HepG2 (cell line): Measurements from ENCODE around the gene PPP1R12B. TPM values are rescaled to one million over a fixed set of nuclear protein-coding genes. Genes with fewer than 3 reads are reported as not detected.

Experiments used
- GABPA ChIP-seq, 2 experiments: IDR thresholded peaks; 2 replicates each; pipeline ENCODE4 v1.6.1; 2011 to 2016; ENCODE audit warnings: low read depth in 2 of 2, low read length in 1 of 2, missing biosample characterization in 1 of 2, missing genetic modification characterization in 1 of 2
- HES4 ChIP-seq: sonication (generic); formaldehyde crosslinking; IDR thresholded peaks from 2 replicates; pipeline ENCODE4 v1.9.0; 2021; ENCODE audit warnings: mild to moderate bottlenecking, missing genetic modification reagents, borderline replicate concordance
- NR2F1 ChIP-seq, 2 experiments: fragments of 450-650 bp in 1 of 2; formaldehyde crosslinking in 1 of 2; IDR thresholded peaks; 2 replicates each; pipeline versions ENCODE4 v1.5.0 to v1.6.1; 2016 to 2020; ENCODE audit warnings: mild to moderate bottlenecking in 1 of 2, missing compliant biosample characterization in 1 of 2, missing genetic modification reagents in 1 of 2, moderate library complexity in 1 of 2
- ZNF569 ChIP-seq: sonication (generic); formaldehyde crosslinking; IDR thresholded peaks from 2 replicates; pipeline ENCODE4 v1.5.0; 2020; ENCODE audit warnings: mild to moderate bottlenecking, missing genetic modification reagents, moderate library complexity, borderline replicate concordance
- ZUFSP ChIP-seq: sonication (generic); formaldehyde crosslinking; IDR thresholded peaks from 2 replicates; pipeline ENCODE4 v1.9.0; 2021; ENCODE audit warnings: missing genetic modification reagents, mild to moderate bottlenecking, borderline replicate concordance
- polyA plus RNA-seq, 8 experiments: library from polyadenylated mRNA; depleted of rRNA in 3 of 8; stranded (reverse) in 7 of 8; unstranded in 1 of 8; fragments of >200 nt; fragmentation: Illumina TruSeq in 4 of 8; extraction: Trizol in 4 of 8; gene quantifications; 2 replicates each; pipeline versions ENCODE4 v1.2.1 to v1.2.3, GENCODE V29; 2011 to 2016; ENCODE audit warnings: low read depth in 4 of 8, missing spikeins in 1 of 8, mixed read lengths in 1 of 8; ENCODE audit not compliant: insufficient read depth in 1 of 8
- total RNA-seq, 5 experiments: library from RNA; depleted of rRNA; stranded (reverse); fragments of >200 nt; fragmentation: Illumina TruSeq; extraction: Trizol; gene quantifications; 2 replicates each; pipeline ENCODE4 v1.2.3, GENCODE V29; 2016; ENCODE audit warnings: low read depth in 1 of 5
- TF ChIP-seq, protein P1 (sequence below): sonication (generic); formaldehyde crosslinking; IDR thresholded peaks from 2 replicates; pipeline ENCODE4 v1.5.1; 2020; ENCODE audit warnings: missing genetic modification reagents, mild to moderate bottlenecking, borderline replicate concordance
- TF ChIP-seq, protein P2 (sequence below): sonication (generic); formaldehyde crosslinking; IDR thresholded peaks from 2 replicates; pipeline ENCODE4 v1.4.0; 2020; ENCODE audit warnings: missing genetic modification reagents

The PPP1R12B gene
- total and polyA plus RNA-seq, 2 of the 13 experiments (the other 11 are each of a cell fraction or from before 2014, with no cell fraction given) = 12.0 to 13.6 TPM

DNA sequence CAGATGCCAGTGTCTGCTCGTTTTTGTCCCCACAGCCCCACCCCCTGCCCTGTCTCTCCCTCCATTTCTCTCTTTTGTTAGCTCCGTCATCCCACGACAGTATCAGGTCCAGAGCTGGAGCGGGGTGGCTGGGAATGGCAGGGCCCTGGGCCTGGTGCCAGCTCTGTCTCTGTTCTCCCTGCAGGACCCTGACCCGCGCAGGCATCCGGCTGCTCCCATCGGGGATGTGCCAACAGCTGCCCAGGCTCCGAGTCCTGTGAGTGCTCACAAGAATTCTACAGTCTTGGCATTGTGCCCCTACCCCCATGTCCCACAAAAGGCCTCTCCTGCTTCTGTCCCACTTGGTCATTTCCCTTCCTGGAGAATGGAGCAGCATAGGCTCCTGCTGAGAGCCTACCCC lies 44.1 kb upstream of the PPP1R12B start (continued):
- TF ChIP-seq, protein P1, sequence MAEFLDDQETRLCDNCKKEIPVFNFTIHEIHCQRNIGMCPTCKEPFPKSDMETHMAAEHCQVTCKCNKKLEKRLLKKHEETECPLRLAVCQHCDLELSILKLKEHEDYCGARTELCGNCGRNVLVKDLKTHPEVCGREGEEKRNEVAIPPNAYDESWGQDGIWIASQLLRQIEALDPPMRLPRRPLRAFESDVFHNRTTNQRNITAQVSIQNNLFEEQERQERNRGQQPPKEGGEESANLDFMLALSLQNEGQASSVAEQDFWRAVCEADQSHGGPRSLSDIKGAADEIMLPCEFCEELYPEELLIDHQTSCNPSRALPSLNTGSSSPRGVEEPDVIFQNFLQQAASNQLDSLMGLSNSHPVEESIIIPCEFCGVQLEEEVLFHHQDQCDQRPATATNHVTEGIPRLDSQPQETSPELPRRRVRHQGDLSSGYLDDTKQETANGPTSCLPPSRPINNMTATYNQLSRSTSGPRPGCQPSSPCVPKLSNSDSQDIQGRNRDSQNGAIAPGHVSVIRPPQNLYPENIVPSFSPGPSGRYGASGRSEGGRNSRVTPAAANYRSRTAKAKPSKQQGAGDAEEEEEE (CRISPR knock-in tag) = no peak
- TF ChIP-seq, protein P2, sequence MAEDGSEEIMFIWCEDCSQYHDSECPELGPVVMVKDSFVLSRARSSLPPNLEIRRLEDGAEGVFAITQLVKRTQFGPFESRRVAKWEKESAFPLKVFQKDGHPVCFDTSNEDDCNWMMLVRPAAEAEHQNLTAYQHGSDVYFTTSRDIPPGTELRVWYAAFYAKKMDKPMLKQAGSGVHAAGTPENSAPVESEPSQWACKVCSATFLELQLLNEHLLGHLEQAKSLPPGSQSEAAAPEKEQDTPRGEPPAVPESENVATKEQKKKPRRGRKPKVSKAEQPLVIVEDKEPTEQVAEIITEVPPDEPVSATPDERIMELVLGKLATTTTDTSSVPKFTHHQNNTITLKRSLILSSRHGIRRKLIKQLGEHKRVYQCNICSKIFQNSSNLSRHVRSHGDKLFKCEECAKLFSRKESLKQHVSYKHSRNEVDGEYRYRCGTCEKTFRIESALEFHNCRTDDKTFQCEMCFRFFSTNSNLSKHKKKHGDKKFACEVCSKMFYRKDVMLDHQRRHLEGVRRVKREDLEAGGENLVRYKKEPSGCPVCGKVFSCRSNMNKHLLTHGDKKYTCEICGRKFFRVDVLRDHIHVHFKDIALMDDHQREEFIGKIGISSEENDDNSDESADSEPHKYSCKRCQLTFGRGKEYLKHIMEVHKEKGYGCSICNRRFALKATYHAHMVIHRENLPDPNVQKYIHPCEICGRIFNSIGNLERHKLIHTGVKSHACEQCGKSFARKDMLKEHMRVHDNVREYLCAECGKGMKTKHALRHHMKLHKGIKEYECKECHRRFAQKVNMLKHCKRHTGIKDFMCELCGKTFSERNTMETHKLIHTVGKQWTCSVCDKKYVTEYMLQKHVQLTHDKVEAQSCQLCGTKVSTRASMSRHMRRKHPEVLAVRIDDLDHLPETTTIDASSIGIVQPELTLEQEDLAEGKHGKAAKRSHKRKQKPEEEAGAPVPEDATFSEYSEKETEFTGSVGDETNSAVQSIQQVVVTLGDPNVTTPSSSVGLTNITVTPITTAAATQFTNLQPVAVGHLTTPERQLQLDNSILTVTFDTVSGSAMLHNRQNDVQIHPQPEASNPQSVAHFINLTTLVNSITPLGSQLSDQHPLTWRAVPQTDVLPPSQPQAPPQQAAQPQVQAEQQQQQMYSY (CRISPR knock-in tag) = no peak
- no peak for TF ChIP-seq HES4
- TF ChIP-seq ZNF569 (CRISPR knock-in tag) = no peak
- no peak for TF ChIP-seq ZUFSP (CRISPR knock-in tag)
- no peak for TF ChIP-seq GABPA (IDR thresholded peaks at IDR 0.05; ENCODE audit: low read depth, low read length)
- TF ChIP-seq GABPA (CRISPR knock-in tag; IDR thresholded peaks at IDR 0.05; ENCODE audit: low read depth) = no peak
- TF ChIP-seq NR2F1 (CRISPR knock-in tag; IDR thresholded peaks at IDR 0.05) = no peak
